Aorta (tissue), 5 donors: Measurements from ENCODE around the gene NUDT21. TPM values are rescaled to one million over a fixed set of nuclear protein-coding genes. Genes with fewer than 3 reads are reported as not detected.
A peak's percentile ranks its signal among the peaks of the same experiment; 100 is the strongest.

Experiments
- ATAC-seq: fragments of 200-7000 bp; cut with Tn5 transposase; one replicate; pipeline ENCODE4 v1.9.1; 2022; ENCODE audit warnings: moderate library complexity; ENCODE audit not compliant: low FRiP score
- DNase-seq, 2 donors: peaks; one replicate each; pipeline ENCODE4 v3.0.0-alpha.2; 2020
- H3K27ac ChIP-seq, 2 donors: one replicate each; pipeline ENCODE4 v1.5.1; 2013; ENCODE audit warnings: low read length in 2 of 2, mild to moderate bottlenecking in 2 of 2, moderate library complexity in 2 of 2, control low read depth in 1 of 2, inconsistent platforms in 1 of 2, low read depth in 1 of 2
- H3K27me3 ChIP-seq, 2 donors: one replicate each; pipeline ENCODE4 v1.6.1; 2013; ENCODE audit warnings: control low read depth in 1 of 2, low read length in 1 of 2, mild to moderate bottlenecking in 1 of 2, moderate library complexity in 1 of 2; ENCODE audit not compliant: insufficient read depth in 2 of 2, control insufficient read depth in 1 of 2
- H3K36me3 ChIP-seq, 2 donors: one replicate each; pipeline ENCODE4 v1.6.1; 2013; ENCODE audit warnings: control low read depth in 1 of 2, low read length in 1 of 2, mild to moderate bottlenecking in 1 of 2; ENCODE audit not compliant: insufficient read depth in 2 of 2, control insufficient read depth in 1 of 2
- H3K4me1 ChIP-seq, 2 donors: one replicate each; pipeline ENCODE4 v1.6.1; 2013; ENCODE audit warnings: low read length in 2 of 2, control low read depth in 1 of 2, mild to moderate bottlenecking in 1 of 2, moderate library complexity in 1 of 2; ENCODE audit not compliant: insufficient read depth in 2 of 2, control insufficient read depth in 1 of 2
- H3K4me3 ChIP-seq, 2 donors: one replicate each; pipeline ENCODE4 v1.5.1; 2013; ENCODE audit warnings: low read length in 2 of 2, control low read depth in 1 of 2, mild to moderate bottlenecking in 1 of 2
- H3K9me3 ChIP-seq: one replicate; pipeline ENCODE4 v1.6.1; 2013; ENCODE audit warnings: mild to moderate bottlenecking, low read length; ENCODE audit not compliant: control insufficient read depth
- WGBS, 2 donors: extraction: QIAGEN DNeasy Blood & Tissue Kit; methylation state at CpG; one replicate each; pipeline ENCODE4 v1.1.7; 2013; 5-methylcytosine and 5-hydroxymethylcytosine counted together
- intact Hi-C, 2 donors: fragments of 100-400 bp; cut with DNase I; formaldehyde crosslinking; loops; one replicate each; pipeline versions ENCODE4 v1.14.2 to v1.15.0; 2022
- polyA plus RNA-seq, 2 donors: library from polyadenylated mRNA; stranded (reverse); fragments of 200-250 nt; gene quantifications; one replicate each; pipeline ENCODE4 v1.2.3, GENCODE V29; 2013
- total RNA-seq, 2 donors: library from RNA; stranded (reverse); fragmentation: NEBNext Ultra II Directional; extraction: Animal tissue kit (Norgen Biotek cat#: 25700); gene quantifications; one replicate each; pipeline ENCODE4 v1.2.1, GENCODE V29; 2021
- donor health status: healthy with polysubstance abuse.
- donor health status: Bipolar disorder and iron deficiency.
- donor health status: DM: no; HTN: no; CAD: no.
- donor health status: DM: no; HTN: no; CAD: no.
- donor health status: DM: yes; HTN: yes; CAD: no.

Gene NUDT21
- total and polyA plus RNA-seq, 4 donors = 21.0 to 79.3 (median 52.2) TPM

DNA sequence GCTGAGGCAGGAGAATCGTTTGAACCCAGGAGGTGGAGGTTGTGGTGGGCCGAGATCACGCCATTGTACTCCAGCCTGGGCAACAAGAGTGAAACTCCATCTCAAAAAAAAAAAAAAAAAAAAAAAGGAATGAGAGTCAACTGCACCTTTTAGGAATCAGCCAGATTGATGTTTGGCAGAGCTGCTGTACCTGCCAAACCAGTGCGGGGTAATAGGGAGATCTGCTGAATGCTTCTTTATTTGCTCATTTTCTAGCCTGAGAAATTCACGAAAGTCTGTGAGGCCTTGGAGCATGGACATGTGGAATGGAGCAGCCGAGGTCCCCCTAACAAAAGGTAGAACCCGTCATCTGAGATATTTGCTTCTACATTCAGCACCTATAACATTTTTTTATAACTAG, 18.6 kb upstream of the NUDT21 start:
- Histone ChIP-seq H3K27ac (no peak overlapping the region), H3K4me3 (no peak overlapping the region), H3K36me3 (peaks cover 16 to 17% of the 10 kb centered on the region in 2 donors), H3K27me3 (no peaks in the 10 kb centered on the region), H3K9me3 (no peaks in the 10 kb centered on the region), H3K4me1 (no peaks in the 10 kb centered on the region)
- WGBS, 2 donors = 91 to 93% methylated on average over 7 of the region's 7 CpGs
- intact Hi-C loops = no loop called here
- DNase-seq = no peak
- ATAC-seq = no peak

- DNase-seq (no peak), ATAC-seq (no peak)
- Histone ChIP-seq H3K36me3 (peaks cover 15 to 17% of the 10 kb centered on the region in 2 donors), H3K4me3 (no peak overlapping the region), H3K27me3 (no peaks in the 10 kb centered on the region), H3K27ac (no peak overlapping the region), H3K4me1 (no peaks in the 10 kb centered on the region), H3K9me3 (no peaks in the 10 kb centered on the region)
- intact Hi-C loops = no loop called here
Measured at GRCh38 chr16:56468800-56469199, 17.7 kb upstream of the NUDT21 start.

- Histone ChIP-seq H3K9me3 (no peaks in the 10 kb centered on the region), H3K4me1 (no peaks in the 10 kb centered on the region), H3K27ac (no peak overlapping the region), H3K36me3 (peaks cover 8 to 13% of the 10 kb centered on the region in 2 donors), H3K4me3 (no peak overlapping the region), H3K27me3 (no peaks in the 10 kb centered on the region)
- 95 to 99% methylated on average over 2 of the region's 2 CpGs for WGBS, 2 donors
- ATAC-seq (no peak), DNase-seq (no peak)
- intact Hi-C loops = no loop called here
Measured at GRCh38 chr16:56466344-56466743, 15.2 kb upstream of the NUDT21 start.

GRCh38 chr16:56463153-56463552, 12.0 kb upstream of the NUDT21 start:
- WGBS, 2 donors = 91% methylated on average over 6 of the region's 6 CpGs

DNA sequence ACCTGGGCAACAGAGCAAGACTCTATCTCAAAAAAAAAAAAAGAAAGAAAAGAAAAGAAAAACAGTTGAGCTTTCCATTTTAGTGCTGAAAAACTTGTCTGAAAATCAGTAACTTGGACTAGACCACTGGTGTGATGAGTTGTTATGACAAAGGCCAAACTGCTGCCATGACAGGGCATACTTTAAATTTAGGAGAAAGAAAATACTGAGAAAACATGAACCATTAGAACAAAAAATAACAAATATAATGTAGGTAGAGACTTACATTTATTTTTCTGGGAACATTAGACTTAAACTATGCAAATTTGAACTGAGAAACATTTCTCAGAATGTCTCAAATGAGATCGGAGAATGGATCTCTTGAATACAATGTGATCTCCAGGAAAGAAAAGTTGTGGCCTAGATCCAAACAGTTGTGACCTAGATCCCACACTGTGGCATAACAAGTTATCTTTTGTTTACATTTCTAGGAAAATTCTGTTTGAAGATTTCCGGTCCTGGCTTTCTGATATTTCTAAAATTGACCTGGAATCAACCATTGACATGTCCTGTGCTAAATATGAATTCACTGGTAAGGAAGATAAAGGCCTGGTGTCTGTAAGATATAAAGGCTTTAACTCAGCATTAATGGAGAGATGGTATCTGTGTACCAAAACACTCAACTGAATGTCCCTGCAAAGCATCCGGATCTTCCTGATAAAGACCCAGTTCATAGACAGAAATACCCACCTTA, 11.1 kb upstream of the NUDT21 start:
- Histone ChIP-seq H3K27me3 (no peaks in the 10 kb centered on the region), H3K36me3 (peaks cover 7 to 8% of the 10 kb centered on the region in 2 donors), H3K4me1 (no peaks in the 10 kb centered on the region), H3K9me3 (no peaks in the 10 kb centered on the region), H3K27ac (no peak overlapping the region), H3K4me3 (no peak overlapping the region)
- DNase-seq = no peak
- intact Hi-C loops = no loop called here
- no peak for ATAC-seq
- WGBS, 2 donors = 86 to 87% methylated on average over 3 of the region's 3 CpGs

More at GRCh38 chr16:56463153-56463552, 12.0 kb upstream of the NUDT21 start:
- DNase-seq = no peak
- Histone ChIP-seq H3K27me3 (no peaks in the 10 kb centered on the region), H3K4me3 (no peak overlapping the region), H3K9me3 (no peaks in the 10 kb centered on the region), H3K4me1 (no peaks in the 10 kb centered on the region), H3K27ac (no peak overlapping the region), H3K36me3 (peaks cover 7 to 8% of the 10 kb centered on the region in 2 donors)
- intact Hi-C loops = no loop called here
- ATAC-seq = no peak

DNA sequence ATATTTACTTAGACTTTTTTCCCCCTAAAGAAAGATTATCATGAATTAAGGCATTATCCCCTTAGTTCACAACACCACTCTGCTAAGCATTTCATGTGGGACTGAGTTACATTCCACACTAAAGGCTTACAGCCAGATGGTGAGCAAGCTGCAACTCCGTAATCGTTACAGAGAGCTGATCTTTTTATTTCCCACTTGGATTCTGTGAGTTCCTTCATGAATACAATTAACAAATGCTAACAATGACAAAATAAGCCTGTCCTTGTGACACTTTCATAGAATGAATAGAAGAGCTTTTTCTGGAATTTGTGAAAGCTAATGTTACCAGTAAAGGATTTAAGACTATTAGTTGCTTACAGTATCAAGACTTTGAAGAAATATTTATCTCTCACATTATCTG, 9.0 kb upstream of the NUDT21 start:
- DNase-seq = no peak
- 87 to 88% methylated on average over 2 of the region's 2 CpGs for WGBS, 2 donors
- Histone ChIP-seq H3K27ac (no peak overlapping the region), H3K4me1 (no peaks in the 10 kb centered on the region), H3K36me3 (peaks cover 0 to 5% of the 10 kb centered on the region in 2 donors), H3K27me3 (no peaks in the 10 kb centered on the region), H3K9me3 (no peaks in the 10 kb centered on the region), H3K4me3 (no peak overlapping the region)
- intact Hi-C loops = no loop called here
- no peak for ATAC-seq

DNA sequence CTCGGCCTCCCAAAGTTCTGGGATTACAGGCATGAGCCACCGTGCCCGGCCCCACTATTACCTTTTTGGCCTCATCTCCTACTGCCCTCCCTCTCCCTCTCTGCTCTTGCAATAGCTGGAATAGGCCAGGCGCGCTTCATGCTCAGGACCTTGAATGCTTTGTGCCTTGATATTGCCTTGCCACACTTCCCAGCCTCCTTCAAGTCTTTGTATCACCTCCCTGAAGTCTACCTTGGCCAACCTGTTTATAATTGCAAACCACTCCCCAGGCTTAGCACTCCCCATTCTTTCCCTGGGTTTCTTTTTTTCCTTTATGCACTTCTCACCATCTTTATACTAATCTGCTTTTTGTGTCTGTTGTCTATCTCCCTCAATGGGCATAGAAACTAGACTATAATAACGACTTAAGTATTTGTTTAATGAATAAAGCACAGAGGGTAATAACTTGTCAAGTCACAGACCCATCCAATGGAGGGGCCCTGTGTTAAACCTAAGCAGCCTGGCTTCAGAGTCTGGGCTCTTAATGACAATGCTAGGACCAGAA, 6.9 kb upstream of the NUDT21 start:
- peaks cover 0 to 5% of the 10 kb centered on the region in 2 donors for H3K36me3 ChIP-seq
- ATAC-seq (no peak), DNase-seq (no peak)
- no peaks in the 10 kb centered on the region for H3K27me3 ChIP-seq
- H3K27ac ChIP-seq = no peak overlapping the region
- H3K9me3 ChIP-seq = no peaks in the 10 kb centered on the region
- intact Hi-C loops = no loop called here
- H3K4me3 ChIP-seq = no peak overlapping the region
- WGBS, 2 donors = 90 to 94% methylated on average over 6 of the region's 6 CpGs
- H3K4me1 ChIP-seq = no peaks in the 10 kb centered on the region

DNA sequence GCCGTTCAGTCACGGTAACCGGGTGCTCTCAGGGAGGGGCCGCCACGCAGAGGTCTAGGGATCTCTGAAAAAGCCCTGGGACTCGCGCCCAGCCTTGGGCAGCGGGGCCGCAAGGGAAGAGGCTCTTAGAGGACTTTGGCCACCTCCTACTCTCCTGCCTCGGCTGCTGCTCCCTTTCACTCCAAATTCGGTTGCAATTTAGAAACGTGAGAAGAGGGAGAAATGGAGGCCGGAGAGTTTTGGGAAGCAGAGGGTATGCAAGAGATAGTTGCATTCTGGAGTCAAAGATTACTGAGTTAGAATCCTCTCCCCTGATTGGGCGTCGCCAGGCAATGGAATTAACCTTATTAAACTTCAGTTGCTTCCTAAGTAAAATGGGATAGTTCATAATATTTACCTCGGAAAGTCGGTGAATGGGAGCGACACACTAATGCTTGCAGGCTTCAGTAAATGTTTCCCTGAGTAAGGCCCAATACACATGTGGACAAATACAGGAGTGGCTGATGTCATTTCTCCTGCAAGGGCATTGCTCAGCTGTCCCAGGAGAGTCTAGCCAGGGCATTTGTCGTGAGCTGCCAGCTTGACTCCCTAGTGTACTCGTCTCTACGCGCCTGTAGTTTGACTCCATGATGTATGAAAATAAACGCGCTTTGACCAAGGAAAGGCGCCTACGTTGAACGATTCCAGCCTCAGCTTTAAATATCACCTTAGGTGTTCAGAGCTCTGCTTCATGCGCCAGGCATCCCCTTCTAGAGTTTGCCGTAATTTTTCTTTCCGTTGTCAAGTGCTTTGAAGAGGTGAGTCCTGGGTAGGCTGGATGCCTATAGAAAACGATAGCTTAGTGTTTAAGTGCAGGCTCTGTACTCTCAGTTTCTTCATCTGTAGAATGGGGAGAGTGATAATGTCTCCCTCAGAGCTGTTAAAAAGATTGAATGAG, 889 bp upstream of the NUDT21 start:
- Histone ChIP-seq H3K27ac (peak overlapping the region; percentile 45 to 91), H3K4me3 (peak overlapping the region; percentile 13 to 62), H3K9me3 (no peaks in the 10 kb centered on the region), H3K4me1 (peaks cover 0 to 2% of the 10 kb centered on the region in 2 donors), H3K27me3 (no peaks in the 10 kb centered on the region), H3K36me3 (peaks cover 0 to 2% of the 10 kb centered on the region in 2 donors)
- DNase-seq (peak; percentile 61 to 85), ATAC-seq (peak; percentile 69)
- 1 to 2% methylated on average over 31 of the region's 31 CpGs for WGBS, 2 donors
- intact Hi-C loops = no loop called here
